GM19035 (cell line): ENCODE results near the gene ADAM19.

Source experiments
- ATAC-seq: cut with Tn5 transposase; IDR thresholded peaks from one replicate; pipeline ENCODE4 v1.9.1; 2021; ENCODE audit not compliant: unreplicated experiment

The ADAM19 gene

GRCh38 chr5:157575381-157576020, at the start of gene ADAM19:
Gene ADAM19, minus strand, starts transcription at chr5:157575775. Its CDS starts 79 bp downstream, at chr5:157575696.
- peak; percentile 44 for ATAC-seq

GRCh38 chr5:157624144-157624543, 48.6 kb upstream of the ADAM19 start:
- ATAC-seq = no peak

- ATAC-seq = no peak
Measured at GRCh38 chr5:157620776-157621175, 45.2 kb upstream of the ADAM19 start.

GRCh38 chr5:157618191-157618765, 42.7 kb upstream of the ADAM19 start:
- no peak for ATAC-seq

- no peak for ATAC-seq
Measured at GRCh38 chr5:157616785-157617184, 41.2 kb upstream of the ADAM19 start.

GRCh38 chr5:157613385-157614245, 38.0 kb upstream of the ADAM19 start:
- no peak for ATAC-seq

GRCh38 chr5:157612581-157612980, 37.0 kb upstream of the ADAM19 start:
- ATAC-seq = no peak

GRCh38 chr5:157611571-157612476, 36.2 kb upstream of the ADAM19 start:
- no peak for ATAC-seq

GRCh38 chr5:157610990-157611389, 35.4 kb upstream of the ADAM19 start:
- no peak for ATAC-seq

GRCh38 chr5:157608972-157609565, 33.5 kb upstream of the ADAM19 start:
- ATAC-seq = no peak

GRCh38 chr5:157607371-157608161, 32.0 kb upstream of the ADAM19 start:
- no peak for ATAC-seq

GRCh38 chr5:157606046-157606445, 30.5 kb upstream of the ADAM19 start:
- ATAC-seq = no peak

GRCh38 chr5:157603333-157604190, 28.0 kb upstream of the ADAM19 start:
- ATAC-seq = no peak

- ATAC-seq = peak; percentile 43
Measured at GRCh38 chr5:157602505-157602904, 26.9 kb upstream of the ADAM19 start.

GRCh38 chr5:157600252-157600651, 24.7 kb upstream of the ADAM19 start:
- ATAC-seq = no peak

- no peak for ATAC-seq
Measured at GRCh38 chr5:157599565-157599964, 24.0 kb upstream of the ADAM19 start.

- no peak for ATAC-seq
Measured at GRCh38 chr5:157598350-157598936, 22.9 kb upstream of the ADAM19 start.

- ATAC-seq = no peak
Measured at GRCh38 chr5:157597277-157597676, 21.7 kb upstream of the ADAM19 start.
